GM12878 (cell line): ENCODE data around the gene UQCC5. TPM values are rescaled to one million over a fixed set of nuclear protein-coding genes. Genes with fewer than 3 reads are reported as not detected.

Experiments
- ATAC-seq: fragments of 200-7000 bp; cut with Tn5 transposase; 3 replicates; pipeline ENCODE4 v1.9.1; 2020; ENCODE audit warnings: mild to moderate bottlenecking, moderate library complexity
- BruUV-seq: library from RNA; stranded (reverse); fragments of 400-500 nt; replicated peaks from 2 replicates; lab custom pipeline; 2021; lab: Mats Ljungman, UMichigan
- CTCF ChIA-PET: fragments of 300-600 bp; sonication (Branson Sonifier 250); formaldehyde crosslinking; extraction: SDS; loops from one replicate; lab custom pipeline; 2021; ENCODE audit warnings: inconsistent platforms; lab: Yijun Ruan, JAX
- POLR2A ChIA-PET: fragments of 350-600 bp; formaldehyde crosslinking; extraction: SDS; loops from one replicate; lab custom pipeline; 2021; ENCODE audit warnings: inconsistent platforms; lab: Charles Lee
- RAD21 ChIA-PET: fragments of 300-600 bp; sonication (Branson Sonifier 250); formaldehyde crosslinking; loops from one replicate; lab custom pipeline; 2023; ENCODE audit warnings: antibody characterized with exemption; ENCODE audit not compliant: unreplicated experiment; lab: Charles Lee
- SMC1A ChIA-PET: fragments of 300-600 bp; sonication (Branson Sonifier 250); formaldehyde crosslinking; loops from one replicate; lab custom pipeline; 2023; ENCODE audit not compliant: unreplicated experiment, uncharacterized antibody; lab: Charles Lee
- DNase-seq: peaks from one replicate; pipeline ENCODE4 v3.0.0-alpha.2; 2011; ENCODE audit warnings: low read depth, low spot score
- FAIRE-seq: peaks from 3 replicates; lab custom pipeline; 2011; peaks lifted over from hg19 to GRCh38; lab: Jason Lieb, UNC
- H2AFZ ChIP-seq: 2 replicates; pipeline ENCODE4 v1.6.0; 2011; ENCODE audit warnings: low read depth, low read length, control low read depth; ENCODE audit not compliant: control insufficient read depth
- H3K27ac ChIP-seq: 2 replicates; pipeline ENCODE4 v1.5.1; 2011; ENCODE audit warnings: control low read depth; ENCODE audit not compliant: control insufficient read depth, insufficient read depth
- H3K27me3 ChIP-seq, 2 experiments: replicated peaks in 1 of 2; 2 replicates each; pipeline versions ENCODE4 v1.6.0 to v1.6.1; 2011; ENCODE audit warnings: low read length in 1 of 2; ENCODE audit not compliant: control insufficient read depth in 2 of 2, insufficient read depth in 2 of 2
- H3K36me3 ChIP-seq, 2 experiments: 2 replicates each; pipeline ENCODE4 v1.5.1; 2011; ENCODE audit warnings: low read length in 1 of 2; ENCODE audit not compliant: control insufficient read depth in 2 of 2, insufficient read depth in 2 of 2
- H3K4me1 ChIP-seq: 2 replicates; pipeline ENCODE4 v1.6.1; 2011; ENCODE audit warnings: mild to moderate bottlenecking, low read length, moderate library complexity, mixed read lengths; ENCODE audit not compliant: control insufficient read depth, insufficient read depth
- H3K4me2 ChIP-seq: 2 replicates; pipeline ENCODE4 v1.6.0; 2011; ENCODE audit warnings: control low read depth; ENCODE audit not compliant: control insufficient read depth, insufficient read depth
- H3K4me3 ChIP-seq: fragments of 200-600 bp; sonication (generic); 2 replicates; pipeline ENCODE4 v1.5.1; 2016
- H3K79me2 ChIP-seq: 2 replicates; pipeline ENCODE4 v1.6.0; 2011; ENCODE audit warnings: low read length; ENCODE audit not compliant: control insufficient read depth, insufficient read depth
- H3K9ac ChIP-seq: 2 replicates; pipeline ENCODE4 v1.8.0; 2011; ENCODE audit warnings: low read length, control low read depth, mixed read lengths; ENCODE audit not compliant: control insufficient read depth, insufficient read depth
- H3K9me3 ChIP-seq: replicated peaks from 3 replicates; pipeline ENCODE4 v1.5.1; 2011; ENCODE audit warnings: mild to moderate bottlenecking, low read length; ENCODE audit not compliant: control insufficient read depth, insufficient read depth
- H4K20me1 ChIP-seq: 2 replicates; pipeline ENCODE4 v1.6.0; 2011; ENCODE audit not compliant: control insufficient read depth, insufficient read depth
- CHD1 ChIP-seq: IDR thresholded peaks from 2 replicates; pipeline ENCODE4 v1.6.1; 2012; ENCODE audit warnings: low read depth, low read length, improper control_type of control experiment
- EP300 ChIP-seq, 2 experiments: fragments of 150-350 bp in 1 of 2; IDR thresholded peaks; 2 replicates each; pipeline ENCODE4 v1.6.1; 2011 to 2012; ENCODE audit warnings: low read depth in 2 of 2, low read length in 2 of 2, borderline replicate concordance in 1 of 2, improper control_type of control experiment in 1 of 2, inconsistent platforms in 1 of 2; ENCODE audit not compliant: control insufficient read depth in 1 of 2
- MYC ChIP-seq: IDR thresholded peaks from 2 replicates; pipeline ENCODE4 v1.6.1; 2011; ENCODE audit warnings: mild to moderate bottlenecking, low read length, moderate library complexity, inconsistent platforms; ENCODE audit not compliant: insufficient read depth, insufficient replicate concordance, insufficient read length, severe bottlenecking
- POLR2AphosphoS2 ChIP-seq: IDR thresholded peaks from 2 replicates; pipeline ENCODE4 v1.6.1; 2011; ENCODE audit warnings: low read depth, mild to moderate bottlenecking, low read length, improper control_type of control experiment, moderate library complexity
- WGBS: methylation state at CpG from one replicate; pipeline ENCODE4 v1.1.6; 2016; ENCODE audit warnings: low lambda C conversion rate; ENCODE audit not compliant: insufficient replicate concordance, insufficient coverage; ENCODE audit errors: missing lambda C conversion rate; 5-methylcytosine and 5-hydroxymethylcytosine counted together
- in situ Hi-C: fragments of 300-500 bp; cut with MboI; formaldehyde crosslinking; loops from 9 replicates; pipeline ENCODE4 v1.14.3; 2018; ENCODE audit warnings: mixed read lengths
- intact Hi-C: fragments of 100-400 bp; cut with micrococcal nuclease; formaldehyde crosslinking; loops from one replicate; pipeline ENCODE4 v1.14.2; 2022; ENCODE audit not compliant: unreplicated experiment
- polyA plus RNA-seq, 11 experiments: library from polyadenylated mRNA; depleted of rRNA in 4 of 11; unstranded in 6 of 11; stranded (reverse) in 5 of 11; fragments of >200 nt; fragmentation: Nextera tagmentation in 4 of 11; fragmentation: Illumina TruSeq in 1 of 11; extraction: Ambion mirVana in 4 of 11; extraction: Trizol in 1 of 11; gene quantifications; 1 replicate in 1 of 11; 2 replicates in 10 of 11; pipeline versions ENCODE4 v1.2.1 to v1.2.3, GENCODE V29; 2011 to 2016; ENCODE audit warnings: inconsistent platforms in 2 of 11, missing spikeins in 2 of 11, low read depth in 1 of 11
- total RNA-seq, 4 experiments: library from RNA; depleted of rRNA in 3 of 4; stranded (reverse); fragments of >200 nt in 3 of 4; fragmentation: Illumina TruSeq in 1 of 4; extraction: Trizol in 1 of 4; gene quantifications; 2 replicates each; pipeline versions ENCODE4 v1.2.1 to v1.2.3, GENCODE V29; 2013 to 2021
- TF ChIP-seq, protein P1 (sequence below): IDR thresholded peaks from 2 replicates; pipeline ENCODE4 v1.6.1; 2011; ENCODE audit warnings: low read depth, mild to moderate bottlenecking, low read length, moderate library complexity, borderline replicate concordance; ENCODE audit errors: extremely low read depth

The UQCC5 gene
- total and polyA plus RNA-seq, 10 of the 15 experiments (the other 5 are each of a cell fraction or from before 2014, with no cell fraction given): 15.1 to 84.8 (median 28.0) TPM

DNA sequence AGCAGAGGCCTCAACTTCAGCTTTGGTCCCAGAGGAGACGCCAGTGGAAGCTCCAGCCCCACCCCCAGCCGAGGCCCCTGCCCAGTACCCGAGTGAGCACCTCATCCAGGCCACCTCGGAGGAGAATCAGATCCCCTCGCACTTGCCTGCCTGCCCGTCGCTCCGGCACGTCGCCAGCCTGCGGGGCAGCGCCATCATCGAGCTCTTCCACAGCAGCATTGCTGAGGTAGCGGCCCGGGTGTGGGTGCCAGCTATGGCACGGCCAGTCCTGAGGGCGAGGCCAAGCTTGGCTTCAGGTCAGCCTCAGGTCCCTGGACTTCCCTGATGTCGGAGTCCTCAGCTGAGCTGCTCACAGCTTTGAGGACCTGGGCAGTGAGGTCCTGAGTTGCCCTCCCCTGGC lies 47.0 kb upstream of the UQCC5 start:
- Histone ChIP-seq H3K27ac (no peak overlapping the region), H3K9me3 (no peaks in the 10 kb centered on the region), H3K9ac (no peak overlapping the region), H3K4me2 (no peak overlapping the region), H3K36me3 (peaks cover 6 to 30% of the 10 kb centered on the region in 2 experiments; a peak in 3 of 4 replicates), H4K20me1 (no peaks in the 10 kb centered on the region), H3K4me1 (no peaks in the 10 kb centered on the region), H3K4me3 (no peak overlapping the region), H2AFZ (no peak overlapping the region), H3K27me3 (no peaks in the 10 kb centered on the region), H3K79me2 (no peaks in the 10 kb centered on the region)
- FAIRE-seq (no peak), DNase-seq (no peak), ATAC-seq (no peak)
- CTCF ChIA-PET: no interaction called here
- in situ Hi-C loops: no loop called here
- 95% methylated on average over 18 of the region's 18 CpGs for WGBS
- RAD21 ChIA-PET: no interaction called here
- intact Hi-C loops: no loop called here
- SMC1A ChIA-PET: no interaction called here
- POLR2A ChIA-PET: no interaction called here
- TF ChIP-seq, protein P1, sequence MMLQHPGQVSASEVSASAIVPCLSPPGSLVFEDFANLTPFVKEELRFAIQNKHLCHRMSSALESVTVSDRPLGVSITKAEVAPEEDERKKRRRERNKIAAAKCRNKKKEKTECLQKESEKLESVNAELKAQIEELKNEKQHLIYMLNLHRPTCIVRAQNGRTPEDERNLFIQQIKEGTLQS: no peak
- no peak for TF ChIP-seq EP300 (IDR thresholded peaks at IDR 0.05; ENCODE audit: borderline replicate concordance in 1 of 2, control insufficient read depth in 1 of 2, low read depth in 2 of 2, low read length in 2 of 2)
- TF ChIP-seq MYC: no peak
- TF ChIP-seq CHD1: no peak
- TF ChIP-seq POLR2AphosphoS2: no peak
- no TSS peak for BruUV-seq
